ENCODE data around the gene PHKA2.

DNA sequence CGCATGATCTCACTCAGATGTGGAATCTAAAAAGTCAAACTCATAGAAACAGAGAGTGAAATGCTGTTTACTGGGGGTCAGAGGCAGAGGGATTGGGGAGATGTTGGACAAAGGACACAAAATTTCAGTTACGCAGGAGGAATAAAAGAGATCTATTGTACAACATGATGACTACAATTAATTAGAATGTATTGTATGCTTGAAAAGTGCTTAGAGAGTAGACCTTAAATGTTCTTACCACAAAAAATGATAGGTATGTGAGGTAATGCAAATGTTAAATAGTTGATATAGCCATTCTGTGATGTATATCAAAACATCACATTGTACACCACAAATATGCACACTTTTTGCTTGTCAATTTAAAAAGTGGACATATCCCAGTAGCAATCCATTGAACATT is 36.1 kb upstream of the PHKA2 start:
- TF ChIP-seq, protein P1, sequence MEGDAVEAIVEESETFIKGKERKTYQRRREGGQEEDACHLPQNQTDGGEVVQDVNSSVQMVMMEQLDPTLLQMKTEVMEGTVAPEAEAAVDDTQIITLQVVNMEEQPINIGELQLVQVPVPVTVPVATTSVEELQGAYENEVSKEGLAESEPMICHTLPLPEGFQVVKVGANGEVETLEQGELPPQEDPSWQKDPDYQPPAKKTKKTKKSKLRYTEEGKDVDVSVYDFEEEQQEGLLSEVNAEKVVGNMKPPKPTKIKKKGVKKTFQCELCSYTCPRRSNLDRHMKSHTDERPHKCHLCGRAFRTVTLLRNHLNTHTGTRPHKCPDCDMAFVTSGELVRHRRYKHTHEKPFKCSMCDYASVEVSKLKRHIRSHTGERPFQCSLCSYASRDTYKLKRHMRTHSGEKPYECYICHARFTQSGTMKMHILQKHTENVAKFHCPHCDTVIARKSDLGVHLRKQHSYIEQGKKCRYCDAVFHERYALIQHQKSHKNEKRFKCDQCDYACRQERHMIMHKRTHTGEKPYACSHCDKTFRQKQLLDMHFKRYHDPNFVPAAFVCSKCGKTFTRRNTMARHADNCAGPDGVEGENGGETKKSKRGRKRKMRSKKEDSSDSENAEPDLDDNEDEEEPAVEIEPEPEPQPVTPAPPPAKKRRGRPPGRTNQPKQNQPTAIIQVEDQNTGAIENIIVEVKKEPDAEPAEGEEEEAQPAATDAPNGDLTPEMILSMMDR (IDR thresholded peaks at IDR 0.05; ENCODE audit: low read depth, low read length), result no peak
- TF ChIP-seq EZH2phosphoT487 (IDR thresholded peaks at IDR 0.05; ENCODE audit: low read depth), result no peak

Data from OCI-LY3 (cell line).